HG02973 (cell line): ENCODE results near the gene PRKACG.
"Not testable (repeated sequence)": the region's sequence is repeated elsewhere in the genome, so short reads cannot be mapped to it uniquely, and the experiment has no call there.

Experiments used
- ATAC-seq: cut with Tn5 transposase; IDR thresholded peaks from one replicate; pipeline ENCODE4 v1.9.1; 2021; ENCODE audit warnings: moderate library complexity; ENCODE audit not compliant: unreplicated experiment

The PRKACG gene

GRCh38 chr9:69027355-69028097, 13.6 kb upstream of the PRKACG start:
- ATAC-seq = peak; percentile 81

- ATAC-seq = no peak
Observed at GRCh38 chr9:69023650-69024049, 9.7 kb upstream of the PRKACG start.

- ATAC-seq = no peak
Observed at GRCh38 chr9:69020301-69021145, 6.6 kb upstream of the PRKACG start.

- ATAC-seq = no peak
Observed at GRCh38 chr9:69019808-69020207, 5.9 kb upstream of the PRKACG start.

- ATAC-seq = no peak
Observed at GRCh38 chr9:69018737-69019136, 4.8 kb upstream of the PRKACG start.

GRCh38 chr9:69016191-69017096, 2.5 kb upstream of the PRKACG start:
- no peak for ATAC-seq

GRCh38 chr9:69013382-69013727, 558 bp downstream of the PRKACG start:
- ATAC-seq = no peak

GRCh38 chr9:69012696-69013381, 1.1 kb downstream of the PRKACG start:
- no peak for ATAC-seq

GRCh38 chr9:69009708-69010107, 4.2 kb downstream of the PRKACG start:
- no peak for ATAC-seq

GRCh38 chr9:69004836-69005235, 9.1 kb downstream of the PRKACG start:
- no peak for ATAC-seq

GRCh38 chr9:69003051-69003450, 10.9 kb downstream of the PRKACG start:
- no peak for ATAC-seq

- no peak for ATAC-seq
Observed at GRCh38 chr9:69001921-69002320, 12.0 kb downstream of the PRKACG start.

- ATAC-seq = peak; percentile 82
Observed at GRCh38 chr9:68999393-69000105, 14.4 kb downstream of the PRKACG start.

GRCh38 chr9:68998812-68999211, 15.1 kb downstream of the PRKACG start:
- ATAC-seq = no peak

GRCh38 chr9:68998385-68998784, 15.5 kb downstream of the PRKACG start:
- ATAC-seq = no peak

- ATAC-seq = no peak
Observed at GRCh38 chr9:68997666-68998065, 16.2 kb downstream of the PRKACG start.

- ATAC-seq = no peak
Observed at GRCh38 chr9:68996462-68996861, 17.5 kb downstream of the PRKACG start.

- no peak for ATAC-seq
Observed at GRCh38 chr9:68995776-68996175, 18.1 kb downstream of the PRKACG start.

GRCh38 chr9:68991457-68991856, 22.5 kb downstream of the PRKACG start:
- ATAC-seq = no peak

- not testable (repeated sequence) for ATAC-seq
Observed at GRCh38 chr9:68986949-68987348, 27.0 kb downstream of the PRKACG start.
